ENCODE measurements around the gene SEMA4A. TPM values are rescaled to one million over a fixed set of nuclear protein-coding genes. Genes with fewer than 3 reads are reported as not detected.

Gene SEMA4A
- polyA plus RNA-seq, 1 of the 3 experiments (the other 2 are of a cell fraction): 1.3 TPM

DNA sequence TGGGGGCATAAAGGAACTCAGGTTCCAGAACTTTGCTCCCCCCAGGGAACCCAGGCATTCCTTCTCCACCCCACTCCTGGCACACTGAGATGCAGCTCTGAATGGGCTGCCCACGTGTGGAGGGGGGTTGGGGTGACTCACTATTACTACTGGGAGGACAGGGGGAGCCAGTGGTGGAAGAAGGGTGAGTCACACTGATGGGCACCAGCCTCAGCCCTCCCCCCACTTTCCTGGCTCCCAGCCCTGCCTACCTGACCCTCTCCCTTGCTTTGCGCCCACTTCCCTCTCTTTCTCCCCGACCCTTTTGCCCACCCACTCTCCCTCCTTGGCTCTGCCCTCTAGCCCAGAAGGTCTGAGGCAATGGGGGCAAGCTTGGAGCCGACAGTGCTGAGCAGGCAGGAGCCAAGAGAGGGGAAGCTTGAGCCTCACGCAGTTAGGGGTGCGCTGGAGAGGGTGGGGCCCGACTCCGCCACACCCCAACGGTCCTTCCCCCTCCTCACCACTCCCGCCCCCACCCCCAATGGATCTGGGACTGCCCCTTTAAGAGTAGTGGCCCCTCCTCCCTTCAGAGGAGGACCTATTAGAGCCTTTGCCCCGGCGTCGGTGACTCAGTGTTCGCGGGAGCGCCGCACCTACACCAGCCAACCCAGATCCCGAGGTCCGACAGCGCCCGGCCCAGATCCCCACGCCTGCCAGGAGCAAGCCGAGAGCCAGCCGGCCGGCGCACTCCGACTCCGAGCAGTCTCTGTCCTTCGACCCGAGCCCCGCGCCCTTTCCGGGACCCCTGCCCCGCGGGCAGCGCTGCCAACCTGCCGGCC is 39.1 kb upstream of the SEMA4A start, which contains the start of gene LMNA (continued):
- no peak for TF ChIP-seq IRF3 (IDR thresholded peaks at IDR 0.05; ENCODE audit: low read depth, low read length)
- no peak for TF ChIP-seq GABPA (IDR thresholded peaks at IDR 0.05; ENCODE audit: low read depth)
- peak; percentile 55; the same call in 1 of the 2 replicates for TF ChIP-seq MEF2A (IDR thresholded peaks at IDR 0.05; ENCODE audit: borderline replicate concordance, low read depth)
- peak; percentile 79 for TF ChIP-seq TCF12 (IDR thresholded peaks at IDR 0.05)
- TF ChIP-seq, protein P1, sequence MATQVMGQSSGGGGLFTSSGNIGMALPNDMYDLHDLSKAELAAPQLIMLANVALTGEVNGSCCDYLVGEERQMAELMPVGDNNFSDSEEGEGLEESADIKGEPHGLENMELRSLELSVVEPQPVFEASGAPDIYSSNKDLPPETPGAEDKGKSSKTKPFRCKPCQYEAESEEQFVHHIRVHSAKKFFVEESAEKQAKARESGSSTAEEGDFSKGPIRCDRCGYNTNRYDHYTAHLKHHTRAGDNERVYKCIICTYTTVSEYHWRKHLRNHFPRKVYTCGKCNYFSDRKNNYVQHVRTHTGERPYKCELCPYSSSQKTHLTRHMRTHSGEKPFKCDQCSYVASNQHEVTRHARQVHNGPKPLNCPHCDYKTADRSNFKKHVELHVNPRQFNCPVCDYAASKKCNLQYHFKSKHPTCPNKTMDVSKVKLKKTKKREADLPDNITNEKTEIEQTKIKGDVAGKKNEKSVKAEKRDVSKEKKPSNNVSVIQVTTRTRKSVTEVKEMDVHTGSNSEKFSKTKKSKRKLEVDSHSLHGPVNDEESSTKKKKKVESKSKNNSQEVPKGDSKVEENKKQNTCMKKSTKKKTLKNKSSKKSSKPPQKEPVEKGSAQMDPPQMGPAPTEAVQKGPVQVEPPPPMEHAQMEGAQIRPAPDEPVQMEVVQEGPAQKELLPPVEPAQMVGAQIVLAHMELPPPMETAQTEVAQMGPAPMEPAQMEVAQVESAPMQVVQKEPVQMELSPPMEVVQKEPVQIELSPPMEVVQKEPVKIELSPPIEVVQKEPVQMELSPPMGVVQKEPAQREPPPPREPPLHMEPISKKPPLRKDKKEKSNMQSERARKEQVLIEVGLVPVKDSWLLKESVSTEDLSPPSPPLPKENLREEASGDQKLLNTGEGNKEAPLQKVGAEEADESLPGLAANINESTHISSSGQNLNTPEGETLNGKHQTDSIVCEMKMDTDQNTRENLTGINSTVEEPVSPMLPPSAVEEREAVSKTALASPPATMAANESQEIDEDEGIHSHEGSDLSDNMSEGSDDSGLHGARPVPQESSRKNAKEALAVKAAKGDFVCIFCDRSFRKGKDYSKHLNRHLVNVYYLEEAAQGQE (IDR thresholded peaks at IDR 0.05; ENCODE audit: low read depth, low read length): peak; percentile 61
- TF ChIP-seq FOSL2 (IDR thresholded peaks at IDR 0.05; ENCODE audit: borderline replicate concordance, low read depth): peak; percentile 100
- 0 out of 2 replicates have a peak, but pooled peaks have one; percentile 6 for TF ChIP-seq CTCF (IDR thresholded peaks at IDR 0.05)
- TF ChIP-seq, protein P2, sequence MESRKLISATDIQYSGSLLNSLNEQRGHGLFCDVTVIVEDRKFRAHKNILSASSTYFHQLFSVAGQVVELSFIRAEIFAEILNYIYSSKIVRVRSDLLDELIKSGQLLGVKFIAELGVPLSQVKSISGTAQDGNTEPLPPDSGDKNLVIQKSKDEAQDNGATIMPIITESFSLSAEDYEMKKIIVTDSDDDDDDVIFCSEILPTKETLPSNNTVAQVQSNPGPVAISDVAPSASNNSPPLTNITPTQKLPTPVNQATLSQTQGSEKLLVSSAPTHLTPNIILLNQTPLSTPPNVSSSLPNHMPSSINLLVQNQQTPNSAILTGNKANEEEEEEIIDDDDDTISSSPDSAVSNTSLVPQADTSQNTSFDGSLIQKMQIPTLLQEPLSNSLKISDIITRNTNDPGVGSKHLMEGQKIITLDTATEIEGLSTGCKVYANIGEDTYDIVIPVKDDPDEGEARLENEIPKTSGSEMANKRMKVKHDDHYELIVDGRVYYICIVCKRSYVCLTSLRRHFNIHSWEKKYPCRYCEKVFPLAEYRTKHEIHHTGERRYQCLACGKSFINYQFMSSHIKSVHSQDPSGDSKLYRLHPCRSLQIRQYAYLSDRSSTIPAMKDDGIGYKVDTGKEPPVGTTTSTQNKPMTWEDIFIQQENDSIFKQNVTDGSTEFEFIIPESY (IDR thresholded peaks at IDR 0.05; ENCODE audit: borderline replicate concordance, low read depth): peak; percentile 66; the same call in 1 of the 2 replicates
- TF ChIP-seq, protein P3, sequence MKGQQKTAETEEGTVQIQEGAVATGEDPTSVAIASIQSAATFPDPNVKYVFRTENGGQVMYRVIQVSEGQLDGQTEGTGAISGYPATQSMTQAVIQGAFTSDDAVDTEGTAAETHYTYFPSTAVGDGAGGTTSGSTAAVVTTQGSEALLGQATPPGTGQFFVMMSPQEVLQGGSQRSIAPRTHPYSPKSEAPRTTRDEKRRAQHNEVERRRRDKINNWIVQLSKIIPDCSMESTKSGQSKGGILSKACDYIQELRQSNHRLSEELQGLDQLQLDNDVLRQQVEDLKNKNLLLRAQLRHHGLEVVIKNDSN (IDR thresholded peaks at IDR 0.05; ENCODE audit: borderline replicate concordance, low read depth): peak; percentile 77; the same call in 1 of the 2 replicates
- TF ChIP-seq POLR2AphosphoS5 (IDR thresholded peaks at IDR 0.05; ENCODE audit: low read depth, low read length): peak; percentile 99
- TF ChIP-seq MXI1 (IDR thresholded peaks at IDR 0.05; ENCODE audit: low read depth, low read length): peak; percentile 73
